Vagina (tissue), 2 donors: Measurements from ENCODE around the gene ARHGAP10. TPM values are rescaled to one million over a fixed set of nuclear protein-coding genes. Genes with fewer than 3 reads are reported as not detected.

Experiments
- DNase-seq, 2 donors: peaks; one replicate each; pipeline ENCODE4 v3.0.0-alpha.2; 2017; ENCODE audit errors: extremely low spot score in 2 of 2
- H3K27ac ChIP-seq: fragments of 200-600 bp; sonication (generic); one replicate; pipeline ENCODE4 v1.5.1; 2019
- H3K27me3 ChIP-seq: fragments of 200-600 bp; sonication (generic); one replicate; pipeline ENCODE4 v1.5.1; 2019
- H3K36me3 ChIP-seq, 2 donors: fragments of 200-600 bp; sonication (generic); one replicate each; pipeline ENCODE4 v1.5.1; 2017 to 2019
- H3K4me1 ChIP-seq: fragments of 200-600 bp; sonication (generic); one replicate; pipeline ENCODE4 v1.5.1; 2019
- H3K4me3 ChIP-seq, 2 donors: fragments of 200-600 bp; sonication (generic); 1 replicate in 1 of 2; 2 replicates in 1 of 2; pipeline ENCODE4 v1.5.1; 2016 to 2019
- H3K9me3 ChIP-seq: fragments of 200-600 bp; sonication (generic); one replicate; pipeline ENCODE4 v1.5.1; 2019
- POLR2A ChIP-seq, 2 donors: fragments of 450-650 bp; IDR thresholded peaks; one replicate each; pipeline ENCODE4 v1.6.1; 2017; ENCODE audit warnings: antibody characterized with exemption in 2 of 2, mild to moderate bottlenecking in 2 of 2, moderate library complexity in 2 of 2
- POLR2AphosphoS5 ChIP-seq, 2 donors: sonication (generic); formaldehyde crosslinking; IDR thresholded peaks; one replicate each; pipeline ENCODE4 v1.9.0; 2017; ENCODE audit warnings: antibody characterized with exemption in 2 of 2, mild to moderate bottlenecking in 2 of 2, low read depth in 1 of 2; ENCODE audit not compliant: insufficient read depth in 1 of 2
- intact Hi-C: fragments of 100-400 bp; cut with DNase I; formaldehyde crosslinking; loops from one replicate; pipeline ENCODE4 v1.15.1; 2023
- total RNA-seq: library from RNA; depleted of rRNA; stranded (reverse); fragments of >200 nt; gene quantifications from one replicate; pipeline ENCODE4 v1.2.3, GENCODE V29; 2016
- TF ChIP-seq, protein P1 (sequence below), 3 experiments: fragments of 450-650 bp in 2 of 3; fragments of 200-600 bp in 1 of 3; sonication (generic) in 1 of 3; IDR thresholded peaks; one replicate each; pipeline ENCODE4 v1.5.1; 2017 to 2019; ENCODE audit warnings: antibody characterized with exemption in 3 of 3, mild to moderate bottlenecking in 2 of 3, moderate library complexity in 2 of 3

Gene ARHGAP10
- total RNA-seq, 1 donor from 2014 or later: 55.5 TPM

DNA sequence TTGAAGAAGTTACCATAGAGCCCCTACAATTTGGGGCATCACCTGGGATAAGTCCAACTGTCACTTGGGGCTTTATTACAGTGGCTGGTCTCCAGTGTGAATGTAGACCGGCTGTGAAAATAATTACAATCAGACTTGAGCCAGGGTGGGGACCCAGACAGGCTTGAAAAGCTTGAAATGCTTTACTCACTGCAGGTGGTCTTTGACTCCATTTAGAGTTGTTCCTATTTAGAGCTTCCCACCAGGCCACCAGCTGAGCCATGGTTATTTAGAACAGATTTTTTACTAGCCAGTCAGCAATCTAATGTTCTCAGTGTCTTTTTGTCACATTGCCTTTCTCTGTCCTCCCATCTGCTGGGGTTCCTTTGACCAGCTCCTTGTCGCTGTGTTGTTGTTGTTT, 5.7 kb downstream of the ARHGAP10 start:
- no peak for DNase-seq
- TF ChIP-seq, protein P1, sequence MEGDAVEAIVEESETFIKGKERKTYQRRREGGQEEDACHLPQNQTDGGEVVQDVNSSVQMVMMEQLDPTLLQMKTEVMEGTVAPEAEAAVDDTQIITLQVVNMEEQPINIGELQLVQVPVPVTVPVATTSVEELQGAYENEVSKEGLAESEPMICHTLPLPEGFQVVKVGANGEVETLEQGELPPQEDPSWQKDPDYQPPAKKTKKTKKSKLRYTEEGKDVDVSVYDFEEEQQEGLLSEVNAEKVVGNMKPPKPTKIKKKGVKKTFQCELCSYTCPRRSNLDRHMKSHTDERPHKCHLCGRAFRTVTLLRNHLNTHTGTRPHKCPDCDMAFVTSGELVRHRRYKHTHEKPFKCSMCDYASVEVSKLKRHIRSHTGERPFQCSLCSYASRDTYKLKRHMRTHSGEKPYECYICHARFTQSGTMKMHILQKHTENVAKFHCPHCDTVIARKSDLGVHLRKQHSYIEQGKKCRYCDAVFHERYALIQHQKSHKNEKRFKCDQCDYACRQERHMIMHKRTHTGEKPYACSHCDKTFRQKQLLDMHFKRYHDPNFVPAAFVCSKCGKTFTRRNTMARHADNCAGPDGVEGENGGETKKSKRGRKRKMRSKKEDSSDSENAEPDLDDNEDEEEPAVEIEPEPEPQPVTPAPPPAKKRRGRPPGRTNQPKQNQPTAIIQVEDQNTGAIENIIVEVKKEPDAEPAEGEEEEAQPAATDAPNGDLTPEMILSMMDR (IDR thresholded peaks at IDR 0.05): no peak
- no peak for TF ChIP-seq POLR2AphosphoS5 (IDR thresholded peaks at IDR 0.05; ENCODE audit: insufficient read depth in 1 of 2, low read depth in 1 of 2)
- TF ChIP-seq POLR2A (IDR thresholded peaks at IDR 0.05): no peak
- intact Hi-C loops: loop anchor here (10.0 kb wide), 2 partner anchors 87 to 127 kb away; no protein-coding TSS in a partner anchor
- no peak overlapping the region for H3K4me3 ChIP-seq
- H3K27ac ChIP-seq: no peak overlapping the region
- H3K4me1 ChIP-seq: peaks cover 71% of the 10 kb centered on the region
- no peaks in the 10 kb centered on the region for H3K36me3 ChIP-seq
- H3K27me3 ChIP-seq: no peaks in the 10 kb centered on the region
- no peaks in the 10 kb centered on the region for H3K9me3 ChIP-seq

DNA sequence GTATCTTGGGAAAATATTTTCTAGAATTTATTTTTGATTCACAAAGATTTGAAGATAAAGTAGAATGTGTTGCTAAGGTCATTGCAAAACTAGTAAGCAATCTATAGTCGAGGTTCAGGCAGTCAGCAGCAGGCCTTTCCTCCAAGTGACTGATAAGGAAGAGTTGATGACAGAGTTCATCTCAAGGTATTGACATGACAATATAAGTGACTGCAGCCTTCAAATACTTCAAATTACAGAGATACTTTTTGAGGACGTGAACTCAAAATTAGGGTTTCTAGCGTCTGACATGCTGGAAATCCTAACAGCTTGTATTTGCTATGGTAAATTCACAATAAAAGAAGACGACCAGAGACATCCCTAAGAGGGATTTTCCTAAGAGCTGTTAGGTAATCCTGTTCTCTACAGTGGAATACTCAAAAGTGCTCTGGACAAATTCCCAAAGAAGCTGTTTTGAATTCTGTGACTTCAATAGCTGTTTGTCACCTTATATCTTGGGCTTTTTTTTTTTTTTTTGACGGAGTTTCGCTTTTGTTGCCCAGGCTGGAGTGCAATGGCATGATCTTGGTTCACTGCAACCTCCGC, 7.4 kb downstream of the ARHGAP10 start:
- intact Hi-C loops: loop anchor here (10.0 kb wide), 2 partner anchors 85 to 125 kb away; no protein-coding TSS in a partner anchor
- Histone ChIP-seq H3K4me1 (peaks cover 70% of the 10 kb centered on the region), H3K9me3 (no peaks in the 10 kb centered on the region), H3K27me3 (no peaks in the 10 kb centered on the region), H3K4me3 (no peak overlapping the region), H3K27ac (no peak overlapping the region), H3K36me3 (no peaks in the 10 kb centered on the region)
- DNase-seq: no peak
- TF ChIP-seq POLR2AphosphoS5 (IDR thresholded peaks at IDR 0.05; ENCODE audit: insufficient read depth in 1 of 2, low read depth in 1 of 2) (no peak), POLR2A (IDR thresholded peaks at IDR 0.05) (no peak)
- TF ChIP-seq, protein P1 (IDR thresholded peaks at IDR 0.05): no peak

DNA sequence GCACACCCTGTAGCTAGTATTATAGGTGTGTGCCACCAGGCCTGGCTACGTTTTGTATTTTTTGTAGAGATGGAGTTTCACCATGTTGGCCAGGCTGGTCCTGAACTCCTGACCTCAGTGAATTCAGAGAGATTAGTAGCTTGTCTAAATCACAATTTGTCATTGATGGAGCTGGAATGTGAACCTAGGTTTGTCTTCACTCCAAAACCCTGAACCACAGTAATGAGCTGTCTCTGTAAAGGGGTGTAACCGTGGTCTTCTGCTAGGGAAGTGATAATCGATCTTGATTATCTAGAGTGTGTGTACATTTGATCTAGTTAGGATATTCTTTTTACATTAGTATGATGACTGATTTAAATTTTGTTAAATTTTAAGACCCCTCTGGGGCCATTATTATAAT, 8.3 kb downstream of the ARHGAP10 start:
- Histone ChIP-seq H3K27ac (no peak overlapping the region), H3K4me1 (peaks cover 69% of the 10 kb centered on the region), H3K9me3 (no peaks in the 10 kb centered on the region), H3K4me3 (no peak overlapping the region), H3K36me3 (no peaks in the 10 kb centered on the region), H3K27me3 (no peaks in the 10 kb centered on the region)
- DNase-seq: no peak
- TF ChIP-seq POLR2AphosphoS5 (IDR thresholded peaks at IDR 0.05; ENCODE audit: insufficient read depth in 1 of 2, low read depth in 1 of 2): no peak
- TF ChIP-seq, protein P1 (IDR thresholded peaks at IDR 0.05): no peak
- no peak for TF ChIP-seq POLR2A (IDR thresholded peaks at IDR 0.05)
- intact Hi-C loops: no loop called here

DNA sequence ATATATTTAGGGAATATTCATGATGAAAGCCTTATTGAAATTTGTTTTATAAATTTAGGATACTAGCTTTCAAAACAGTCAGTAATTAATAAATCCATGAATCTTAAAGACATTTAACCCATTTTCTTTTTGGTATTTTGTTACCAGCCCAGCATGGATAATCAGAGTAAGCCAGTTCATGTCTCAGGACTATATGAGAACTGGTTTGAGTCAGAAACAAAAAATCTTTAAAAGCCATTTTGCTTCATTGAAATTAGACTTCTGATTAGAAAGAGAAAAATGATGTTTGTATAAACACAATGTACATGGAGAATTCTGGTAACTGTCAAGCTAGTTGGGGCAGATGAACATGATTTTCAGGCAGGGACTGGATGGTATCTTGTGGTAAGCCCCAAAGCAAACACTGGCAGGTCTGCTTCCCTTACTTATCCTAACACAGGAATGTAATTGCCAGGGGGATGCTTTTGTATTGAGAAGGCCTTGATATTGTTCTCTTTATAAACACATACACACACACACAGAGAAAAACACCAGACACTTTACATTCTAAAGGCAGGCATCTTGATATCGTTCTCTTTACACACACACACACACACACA, 9.4 kb downstream of the ARHGAP10 start:
- DNase-seq: no peak
- H3K36me3 ChIP-seq: no peaks in the 10 kb centered on the region
- H3K27ac ChIP-seq: no peak overlapping the region
- H3K9me3 ChIP-seq: no peaks in the 10 kb centered on the region
- intact Hi-C loops: no loop called here
- H3K4me1 ChIP-seq: peaks cover 61% of the 10 kb centered on the region
- TF ChIP-seq POLR2AphosphoS5 (IDR thresholded peaks at IDR 0.05; ENCODE audit: insufficient read depth in 1 of 2, low read depth in 1 of 2): no peak
- TF ChIP-seq POLR2A (IDR thresholded peaks at IDR 0.05): no peak
- TF ChIP-seq, protein P1 (IDR thresholded peaks at IDR 0.05): no peak
- no peaks in the 10 kb centered on the region for H3K27me3 ChIP-seq
- no peak overlapping the region for H3K4me3 ChIP-seq

DNA sequence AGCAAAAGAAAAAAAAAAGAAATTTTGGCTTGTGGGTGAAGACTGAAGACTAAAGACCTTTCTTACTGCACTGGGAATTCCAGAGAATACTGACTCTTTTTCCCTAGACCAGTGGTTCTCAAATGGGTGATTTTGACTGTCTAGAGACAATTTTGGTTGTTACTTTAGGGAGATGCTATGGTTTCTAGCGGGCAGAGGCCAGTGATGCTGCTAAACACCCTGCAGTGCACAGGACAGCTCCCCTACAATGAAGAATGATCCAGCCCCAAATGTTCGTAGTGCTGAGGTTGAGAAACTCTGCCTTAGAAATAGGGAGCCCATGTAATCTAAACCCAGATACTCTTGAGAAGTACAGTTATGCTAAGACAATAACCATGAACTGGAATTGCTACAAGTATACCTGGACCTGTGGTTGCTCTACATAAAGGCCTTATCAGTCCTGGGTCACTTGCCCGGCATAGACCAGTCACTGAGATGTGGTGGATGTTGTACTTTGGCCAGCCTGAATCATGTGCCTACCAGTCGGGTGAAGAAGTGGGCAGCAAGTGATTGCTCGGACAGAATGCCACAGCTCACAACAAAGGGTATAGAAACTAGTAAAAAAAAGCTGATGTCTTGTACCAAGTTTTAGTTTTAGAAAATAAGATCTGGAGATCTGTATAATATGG, 16.0 kb downstream of the ARHGAP10 start:
- H3K4me1 ChIP-seq: peaks cover 27% of the 10 kb centered on the region

More for the DNA sequence above, 16.0 kb downstream of the ARHGAP10 start:
- Histone ChIP-seq H3K9me3 (no peaks in the 10 kb centered on the region), H3K27ac (no peak overlapping the region), H3K4me3 (no peak overlapping the region), H3K36me3 (no peaks in the 10 kb centered on the region), H3K27me3 (no peaks in the 10 kb centered on the region)
- no peak for TF ChIP-seq POLR2A (IDR thresholded peaks at IDR 0.05)
- TF ChIP-seq POLR2AphosphoS5 (IDR thresholded peaks at IDR 0.05; ENCODE audit: insufficient read depth in 1 of 2, low read depth in 1 of 2): no peak
- TF ChIP-seq, protein P1 (IDR thresholded peaks at IDR 0.05): no peak
- intact Hi-C loops: no loop called here
- no peak for DNase-seq
